ENCODE data around the gene P3H2.
"Not testable (repeated sequence)": the region's sequence is repeated elsewhere in the genome, so short reads cannot be mapped to it uniquely, and the experiment has no call there.

Gene P3H2, protein sequence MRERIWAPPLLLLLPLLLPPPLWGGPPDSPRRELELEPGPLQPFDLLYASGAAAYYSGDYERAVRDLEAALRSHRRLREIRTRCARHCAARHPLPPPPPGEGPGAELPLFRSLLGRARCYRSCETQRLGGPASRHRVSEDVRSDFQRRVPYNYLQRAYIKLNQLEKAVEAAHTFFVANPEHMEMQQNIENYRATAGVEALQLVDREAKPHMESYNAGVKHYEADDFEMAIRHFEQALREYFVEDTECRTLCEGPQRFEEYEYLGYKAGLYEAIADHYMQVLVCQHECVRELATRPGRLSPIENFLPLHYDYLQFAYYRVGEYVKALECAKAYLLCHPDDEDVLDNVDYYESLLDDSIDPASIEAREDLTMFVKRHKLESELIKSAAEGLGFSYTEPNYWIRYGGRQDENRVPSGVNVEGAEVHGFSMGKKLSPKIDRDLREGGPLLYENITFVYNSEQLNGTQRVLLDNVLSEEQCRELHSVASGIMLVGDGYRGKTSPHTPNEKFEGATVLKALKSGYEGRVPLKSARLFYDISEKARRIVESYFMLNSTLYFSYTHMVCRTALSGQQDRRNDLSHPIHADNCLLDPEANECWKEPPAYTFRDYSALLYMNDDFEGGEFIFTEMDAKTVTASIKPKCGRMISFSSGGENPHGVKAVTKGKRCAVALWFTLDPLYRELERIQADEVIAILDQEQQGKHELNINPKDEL

DNA sequence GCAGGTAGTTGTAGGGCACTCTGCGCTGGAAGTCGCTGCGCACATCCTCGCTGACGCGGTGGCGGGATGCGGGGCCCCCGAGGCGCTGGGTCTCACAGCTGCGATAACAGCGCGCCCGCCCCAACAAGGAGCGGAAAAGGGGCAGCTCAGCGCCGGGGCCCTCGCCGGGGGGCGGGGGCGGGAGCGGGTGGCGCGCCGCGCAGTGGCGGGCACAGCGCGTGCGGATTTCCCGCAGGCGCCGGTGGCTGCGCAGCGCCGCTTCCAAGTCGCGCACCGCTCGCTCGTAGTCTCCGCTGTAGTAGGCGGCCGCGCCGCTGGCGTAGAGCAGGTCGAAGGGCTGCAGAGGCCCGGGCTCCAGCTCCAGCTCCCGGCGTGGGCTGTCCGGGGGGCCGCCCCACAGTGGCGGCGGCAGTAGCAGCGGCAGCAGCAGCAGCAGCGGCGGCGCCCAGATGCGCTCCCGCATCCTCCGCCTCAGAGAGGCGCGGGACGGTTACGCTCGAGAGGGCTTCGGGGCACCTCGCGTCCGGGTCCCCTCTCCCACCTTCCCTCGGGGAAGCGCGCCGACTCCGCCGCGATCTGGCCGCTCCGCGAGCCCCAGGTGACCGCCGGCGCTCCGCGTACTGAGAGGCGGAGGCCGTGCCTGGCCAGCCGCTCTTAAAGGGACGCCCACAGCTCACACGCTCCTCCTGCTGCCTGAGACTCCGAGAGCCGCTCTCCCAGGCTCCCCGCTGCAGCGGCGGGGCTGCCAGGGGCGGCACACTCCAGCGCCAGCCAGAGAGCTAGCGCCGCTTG lies at the start of gene P3H2:
P3H2 (minus strand) TSS at position 629 of the 792 bp plus-strand sequence; CDS start at position 463, 166 bp downstream.
- Mint-ChIP-seq H3K27me3 (ENCODE audit: low read depth) (peaks cover 58% of the 10 kb centered on the region), H3K36me3 (ENCODE audit: low read depth) (no peaks in the 10 kb centered on the region), H3K9me3 (no peaks in the 10 kb centered on the region), H3K4me3 (peak within 1 kb of the TSS; percentile 67), H3K27ac (no peak within 1 kb of the TSS), H3K4me1 (ENCODE audit: low read depth) (peaks cover 5% of the 10 kb centered on the region)
- DNase-seq (ENCODE audit: low spot score) = peak; percentile 14

- peaks cover 26% of the 10 kb centered on the region for H3K27me3 Mint-ChIP-seq (ENCODE audit: low read depth)
Observed at GRCh38 chr3:190169877-190170276, 49.2 kb upstream of the P3H2 start.

GRCh38 chr3:190169243-190169642 lies 48.5 kb upstream of the P3H2 start:
- Mint-ChIP-seq H3K36me3 (ENCODE audit: low read depth) (no peaks in the 10 kb centered on the region), H3K4me3 (peak overlapping the region; percentile 79), H3K9me3 (no peaks in the 10 kb centered on the region), H3K27me3 (ENCODE audit: low read depth) (peaks cover 21% of the 10 kb centered on the region), H3K4me1 (ENCODE audit: low read depth) (peaks cover 15% of the 10 kb centered on the region), H3K27ac (peak overlapping the region; percentile 29)
- no peak for DNase-seq (ENCODE audit: low spot score)

More at GRCh38 chr3:190169877-190170276, 49.2 kb upstream of the P3H2 start:
- H3K36me3 Mint-ChIP-seq (ENCODE audit: low read depth) = no peaks in the 10 kb centered on the region
- no peaks in the 10 kb centered on the region for H3K9me3 Mint-ChIP-seq
- peaks cover 18% of the 10 kb centered on the region for H3K4me1 Mint-ChIP-seq (ENCODE audit: low read depth)
- H3K27ac Mint-ChIP-seq = peak overlapping the region; percentile 61
- DNase-seq (ENCODE audit: low spot score) = no peak
- peak overlapping the region; percentile 79 for H3K4me3 Mint-ChIP-seq

- Mint-ChIP-seq H3K4me3 (no peak overlapping the region), H3K9me3 (no peaks in the 10 kb centered on the region), H3K27ac (no peak overlapping the region), H3K4me1 (ENCODE audit: low read depth) (peaks cover 15% of the 10 kb centered on the region), H3K27me3 (ENCODE audit: low read depth) (peaks cover 17% of the 10 kb centered on the region), H3K36me3 (ENCODE audit: low read depth) (no peaks in the 10 kb centered on the region)
- DNase-seq (ENCODE audit: low spot score) = no peak
Observed at GRCh38 chr3:190167936-190168680, 47.4 kb upstream of the P3H2 start.

DNA sequence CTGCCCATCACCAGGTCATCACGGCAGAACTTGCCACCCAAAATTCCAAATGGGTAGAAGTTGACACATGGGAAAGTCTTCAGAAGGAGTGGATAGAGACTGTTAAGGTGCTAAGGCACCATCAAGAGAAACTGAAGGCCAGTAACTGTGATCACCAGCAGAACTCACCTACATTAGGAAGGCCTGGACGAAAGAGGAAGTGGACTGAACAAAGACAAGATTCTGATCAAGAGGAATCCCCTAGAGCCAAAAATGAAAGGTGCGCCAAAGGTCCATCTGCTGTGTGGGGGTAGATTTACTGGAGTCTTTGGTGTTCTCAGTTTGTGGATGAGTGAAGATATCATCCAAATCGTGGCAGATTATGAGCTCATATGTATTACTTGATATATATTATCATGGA lies 46.3 kb upstream of the P3H2 start:
- H3K9me3 Mint-ChIP-seq = no peaks in the 10 kb centered on the region

DNA sequence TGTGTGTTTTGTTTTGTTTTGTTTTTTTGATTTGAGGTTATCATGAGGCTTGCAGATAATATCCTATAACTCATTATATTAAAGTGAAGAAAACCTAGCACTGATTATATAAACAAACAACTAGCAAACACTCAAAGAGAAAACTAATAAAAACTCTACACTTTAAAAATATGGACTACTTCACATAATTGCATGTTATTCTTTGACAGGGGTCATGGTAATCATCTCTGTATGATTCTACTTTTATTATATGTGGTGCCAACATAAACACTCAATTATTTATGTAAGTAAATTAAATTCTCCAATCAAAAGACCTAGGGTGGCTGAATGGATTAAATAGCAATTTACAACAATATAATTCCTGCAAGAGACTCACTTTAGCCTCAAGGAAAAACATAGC lies 44.6 kb upstream of the P3H2 start:
- peaks cover 15% of the 10 kb centered on the region for H3K4me1 Mint-ChIP-seq (ENCODE audit: low read depth)
- no peaks in the 10 kb centered on the region for H3K9me3 Mint-ChIP-seq
- H3K27ac Mint-ChIP-seq = no peak overlapping the region
- DNase-seq (ENCODE audit: low spot score) = no peak
- H3K27me3 Mint-ChIP-seq (ENCODE audit: low read depth) = peaks cover 9% of the 10 kb centered on the region
- no peak overlapping the region for H3K4me3 Mint-ChIP-seq
- no peaks in the 10 kb centered on the region for H3K36me3 Mint-ChIP-seq (ENCODE audit: low read depth)

More for the DNA sequence above, 46.3 kb upstream of the P3H2 start:
- Mint-ChIP-seq H3K27me3 (ENCODE audit: low read depth) (peaks cover 14% of the 10 kb centered on the region), H3K27ac (no peak overlapping the region), H3K4me3 (no peak overlapping the region), H3K36me3 (ENCODE audit: low read depth) (no peaks in the 10 kb centered on the region), H3K4me1 (ENCODE audit: low read depth) (peaks cover 15% of the 10 kb centered on the region)
- no peak for DNase-seq (ENCODE audit: low spot score)

DNA sequence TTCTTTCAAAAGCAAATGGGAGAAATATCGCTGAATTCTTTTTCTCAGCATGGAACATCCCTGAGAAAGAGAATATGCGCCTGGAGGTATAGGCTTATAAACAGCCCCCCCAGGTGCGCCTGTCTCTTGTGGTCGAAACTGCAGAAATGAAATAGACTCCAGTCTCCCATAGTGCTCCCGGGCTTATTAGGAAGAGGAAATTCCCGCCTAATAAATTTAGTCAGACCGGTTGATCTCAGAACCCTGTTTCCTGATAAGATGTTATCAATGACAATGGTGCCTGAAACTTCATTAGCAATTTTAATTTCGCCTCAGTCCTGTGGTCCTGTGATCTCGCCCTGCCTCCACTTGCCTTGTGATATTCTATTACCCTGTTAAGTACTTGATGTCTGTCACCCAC lies 41.3 kb upstream of the P3H2 start:
- DNase-seq (ENCODE audit: low spot score); H3K4me3 Mint-ChIP-seq; H3K27ac Mint-ChIP-seq; H3K36me3 Mint-ChIP-seq (ENCODE audit: low read depth); H3K4me1 Mint-ChIP-seq (ENCODE audit: low read depth); H3K27me3 Mint-ChIP-seq (ENCODE audit: low read depth); H3K9me3 Mint-ChIP-seq: not testable (repeated sequence)

DNA sequence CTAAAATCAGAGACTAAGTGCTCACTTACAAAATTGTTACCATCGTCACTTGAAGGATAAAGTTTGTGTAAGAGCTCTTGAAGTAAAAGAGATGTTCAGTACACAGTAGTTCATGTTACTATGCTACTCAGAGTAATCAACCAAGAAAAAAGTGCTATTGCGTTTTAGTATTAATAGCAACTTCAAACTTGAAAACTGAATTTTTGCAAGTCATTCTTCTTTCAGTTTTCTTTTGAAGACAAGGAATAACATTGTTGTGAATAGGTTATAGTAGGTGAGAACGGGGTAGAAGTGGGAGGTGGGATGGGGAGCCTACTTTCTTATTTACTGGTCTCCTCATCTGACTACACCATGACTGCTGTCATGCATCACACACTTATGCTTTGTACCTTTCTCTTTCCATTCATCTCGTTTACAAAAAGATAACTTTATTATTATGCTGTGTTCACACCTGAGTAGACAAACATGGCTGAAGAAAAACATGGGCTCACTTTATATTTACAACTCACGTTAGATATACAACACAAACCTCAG lies 39.3 kb upstream of the P3H2 start:
- Mint-ChIP-seq H3K9me3 (no peaks in the 10 kb centered on the region), H3K27me3 (ENCODE audit: low read depth) (no peaks in the 10 kb centered on the region), H3K27ac (no peak overlapping the region), H3K36me3 (ENCODE audit: low read depth) (no peaks in the 10 kb centered on the region), H3K4me3 (no peak overlapping the region), H3K4me1 (ENCODE audit: low read depth) (no peaks in the 10 kb centered on the region)
- no peak for DNase-seq (ENCODE audit: low spot score)

DNA sequence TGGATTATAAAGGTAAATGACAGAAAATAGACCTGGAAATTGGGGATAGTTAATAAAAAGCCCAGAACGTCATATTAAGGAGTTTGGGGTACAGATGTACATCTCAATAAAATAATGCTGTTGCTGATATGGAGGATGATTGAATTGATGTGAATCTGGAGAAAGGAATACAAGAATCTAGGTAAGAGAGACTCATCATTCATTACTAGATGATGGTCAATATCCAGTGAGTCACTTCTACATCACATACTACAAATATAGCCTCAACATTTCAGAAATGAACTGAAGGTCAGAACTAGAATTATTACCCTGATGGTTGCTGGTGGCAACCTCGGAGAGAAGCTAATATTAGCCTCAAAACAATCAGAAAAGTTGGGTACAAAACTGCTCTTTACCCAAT lies 37.6 kb upstream of the P3H2 start:
- no peaks in the 10 kb centered on the region for H3K36me3 Mint-ChIP-seq (ENCODE audit: low read depth)
- H3K9me3 Mint-ChIP-seq = no peaks in the 10 kb centered on the region
- no peak for DNase-seq (ENCODE audit: low spot score)
- no peaks in the 10 kb centered on the region for H3K27me3 Mint-ChIP-seq (ENCODE audit: low read depth)
- H3K4me1 Mint-ChIP-seq (ENCODE audit: low read depth) = no peaks in the 10 kb centered on the region
- no peak overlapping the region for H3K27ac Mint-ChIP-seq
- H3K4me3 Mint-ChIP-seq = no peak overlapping the region

DNA sequence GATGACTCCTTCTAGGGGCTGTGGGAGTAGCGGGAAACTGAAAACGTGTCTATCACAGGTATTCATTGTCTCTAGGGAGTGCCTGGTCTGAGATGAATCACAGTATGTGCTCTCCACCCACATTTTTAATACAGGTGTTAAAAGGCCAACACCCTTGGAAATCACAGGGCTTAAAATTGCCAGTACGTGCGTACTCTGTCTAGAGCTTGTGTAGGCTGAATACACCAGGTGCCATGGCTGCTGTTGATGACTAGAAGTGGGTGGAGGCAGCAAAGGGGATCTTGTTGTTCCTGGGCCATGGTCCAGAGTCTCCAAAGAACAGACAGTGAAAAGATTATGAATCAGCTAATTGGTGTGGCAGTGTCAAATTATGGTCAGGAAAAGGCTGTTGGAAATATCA lies 35.1 kb upstream of the P3H2 start:
- H3K27ac Mint-ChIP-seq = no peak overlapping the region
- H3K4me3 Mint-ChIP-seq = no peak overlapping the region
- no peaks in the 10 kb centered on the region for H3K36me3 Mint-ChIP-seq (ENCODE audit: low read depth)
- no peaks in the 10 kb centered on the region for H3K9me3 Mint-ChIP-seq
- DNase-seq (ENCODE audit: low spot score) = no peak
- H3K27me3 Mint-ChIP-seq (ENCODE audit: low read depth) = no peaks in the 10 kb centered on the region
- H3K4me1 Mint-ChIP-seq (ENCODE audit: low read depth) = no peaks in the 10 kb centered on the region

DNA sequence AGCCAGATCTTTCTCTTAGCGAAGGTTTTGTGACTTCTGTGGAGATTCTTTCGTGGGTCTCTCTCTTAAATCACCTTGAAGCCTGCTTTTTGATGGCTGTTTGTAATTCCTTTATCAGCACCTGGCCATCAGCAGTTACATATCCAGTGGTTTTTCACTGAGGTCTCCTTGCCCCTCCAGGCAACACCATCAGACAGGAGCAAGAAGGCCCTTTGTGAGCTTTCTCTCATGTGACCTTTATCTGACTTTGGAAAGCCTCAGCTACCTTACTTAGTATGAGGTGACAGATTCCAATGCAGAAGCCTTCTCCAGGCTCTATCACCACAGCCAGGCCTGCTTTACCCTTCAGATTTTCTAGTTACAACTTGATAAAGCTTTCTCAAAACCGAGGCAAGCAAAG lies 30.0 kb upstream of the P3H2 start:
- Mint-ChIP-seq H3K4me3 (no peak overlapping the region), H3K4me1 (ENCODE audit: low read depth) (no peaks in the 10 kb centered on the region), H3K9me3 (no peaks in the 10 kb centered on the region), H3K27ac (no peak overlapping the region), H3K27me3 (ENCODE audit: low read depth) (peaks cover 2% of the 10 kb centered on the region), H3K36me3 (ENCODE audit: low read depth) (no peaks in the 10 kb centered on the region)
- DNase-seq (ENCODE audit: low spot score) = no peak

DNA sequence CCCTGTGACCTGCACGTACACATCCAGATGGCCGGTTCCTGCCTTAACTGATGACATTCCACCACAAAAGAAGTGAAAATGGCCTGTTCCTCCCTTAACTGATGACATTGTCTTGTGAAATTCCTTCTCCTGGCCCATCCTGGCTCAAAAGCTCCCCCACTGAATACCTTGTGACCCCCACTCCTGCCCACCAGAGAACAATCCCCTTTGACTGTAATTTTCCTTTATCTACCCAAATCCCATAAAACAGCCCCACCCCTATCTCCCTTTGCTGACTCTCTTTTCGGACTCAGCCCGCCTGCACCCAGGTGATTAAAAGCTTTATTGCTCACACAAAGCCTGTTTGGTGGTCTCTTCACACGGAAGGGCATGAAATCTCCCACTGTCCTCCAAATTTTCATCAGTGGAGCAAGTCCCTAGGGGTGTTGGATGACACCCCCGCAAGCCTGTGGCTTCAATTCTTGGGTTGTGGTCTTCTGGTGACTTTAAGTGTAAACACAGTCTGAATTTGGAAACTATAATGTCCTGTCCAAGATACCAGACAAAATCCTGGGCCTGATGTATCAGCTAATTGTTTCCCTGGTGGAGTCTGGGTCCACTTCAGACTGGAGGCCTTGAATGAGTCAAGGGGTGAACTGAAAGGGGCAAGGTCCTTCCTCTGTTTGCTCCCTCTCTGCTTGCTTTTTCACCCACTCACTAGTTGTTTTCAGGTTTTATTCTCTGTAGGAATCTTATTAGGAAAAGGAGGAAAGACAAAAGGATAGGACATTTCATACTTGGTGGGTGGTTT lies 29.3 kb upstream of the P3H2 start:
- not testable (repeated sequence) for DNase-seq (ENCODE audit: low spot score); H3K27ac Mint-ChIP-seq; H3K27me3 Mint-ChIP-seq (ENCODE audit: low read depth); H3K4me3 Mint-ChIP-seq; H3K4me1 Mint-ChIP-seq (ENCODE audit: low read depth); H3K36me3 Mint-ChIP-seq (ENCODE audit: low read depth); H3K9me3 Mint-ChIP-seq

DNA sequence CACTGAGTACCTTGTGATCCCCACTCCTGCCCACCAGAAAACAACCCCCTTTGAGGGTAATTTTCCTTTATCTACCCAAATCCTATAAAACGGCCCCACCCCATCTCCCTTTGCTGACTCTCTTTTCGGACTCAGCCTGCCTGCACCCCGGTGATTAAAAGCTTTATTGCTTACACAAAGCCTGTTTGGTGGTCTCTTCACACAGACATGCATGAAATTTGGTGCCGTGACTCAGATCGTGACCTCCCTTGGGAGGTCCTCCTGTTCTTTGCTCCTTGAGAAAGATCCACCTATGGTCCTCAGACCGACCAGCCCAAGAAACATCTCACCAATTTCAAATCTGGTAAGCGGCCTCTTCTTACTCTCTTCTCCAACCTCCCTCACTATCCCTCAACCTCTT lies 24.1 kb upstream of the P3H2 start:
- not testable (repeated sequence) for H3K4me1 Mint-ChIP-seq (ENCODE audit: low read depth); H3K27me3 Mint-ChIP-seq (ENCODE audit: low read depth); H3K27ac Mint-ChIP-seq; H3K9me3 Mint-ChIP-seq; DNase-seq (ENCODE audit: low spot score); H3K4me3 Mint-ChIP-seq; H3K36me3 Mint-ChIP-seq (ENCODE audit: low read depth)
